ENCODE results near the gene ENKUR.
"Not testable (repeated sequence)": the region's sequence is repeated elsewhere in the genome, so short reads cannot be mapped to it uniquely, and the experiment has no call there.

Gene ENKUR

GRCh38 chr10:24973163-24973562 is 42.8 kb downstream of the ENKUR start:
- no peak for DNase-seq (ENCODE audit: low read depth)

GRCh38 chr10:24971374-24971773 is 44.6 kb downstream of the ENKUR start:
- DNase-seq (ENCODE audit: low read depth): no peak

GRCh38 chr10:24969841-24970281 is 46.1 kb downstream of the ENKUR start:
- DNase-seq (ENCODE audit: low read depth): no peak

GRCh38 chr10:24968951-24969350 is 47.0 kb downstream of the ENKUR start:
- DNase-seq (ENCODE audit: low read depth): not testable (repeated sequence)

GRCh38 chr10:24968349-24968748 is 47.6 kb downstream of the ENKUR start:
- no peak for DNase-seq (ENCODE audit: low read depth)

GRCh38 chr10:24966962-24967481 is 48.9 kb downstream of the ENKUR start:
- no peak for DNase-seq (ENCODE audit: low read depth)

- DNase-seq (ENCODE audit: low read depth): no peak
Measured at GRCh38 chr10:24965051-24965450, 50.9 kb downstream of the ENKUR start.

- no peak for DNase-seq (ENCODE audit: low read depth)
Measured at GRCh38 chr10:24963521-24964041, 52.4 kb downstream of the ENKUR start.

- no peak for DNase-seq (ENCODE audit: low read depth)
Measured at GRCh38 chr10:24962995-24963394, 53.0 kb downstream of the ENKUR start.

GRCh38 chr10:24961582-24961981 is 54.4 kb downstream of the ENKUR start:
- no peak for DNase-seq (ENCODE audit: low read depth)

- no peak for DNase-seq (ENCODE audit: low read depth)
Measured at GRCh38 chr10:24959382-24959730, 56.6 kb downstream of the ENKUR start.

GRCh38 chr10:24958721-24959381 is 57.1 kb downstream of the ENKUR start:
- DNase-seq (ENCODE audit: low read depth): no peak

- no peak for DNase-seq (ENCODE audit: low read depth)
Measured at GRCh38 chr10:24958091-24958720, 57.8 kb downstream of the ENKUR start.

GRCh38 chr10:24957624-24958051 is 58.3 kb downstream of the ENKUR start:
- not testable (repeated sequence) for DNase-seq (ENCODE audit: low read depth)

GRCh38 chr10:24953675-24954074 is 62.3 kb downstream of the ENKUR start:
- no peak for DNase-seq (ENCODE audit: low read depth)

GRCh38 chr10:24952707-24953645 is 63.0 kb downstream of the ENKUR start:
- peak; percentile 25 for DNase-seq (ENCODE audit: low read depth)

GRCh38 chr10:24952143-24952706 is 63.7 kb downstream of the ENKUR start, which contains the start of gene PRTFDC1:
TSS of gene PRTFDC1 (minus strand) at chr10:24952606. CDS start at chr10:24952575, 31 bp downstream.
- DNase-seq (ENCODE audit: low read depth): peak; percentile 1

GRCh38 chr10:24951201-24952142 is 64.5 kb downstream of the ENKUR start:
- no peak for DNase-seq (ENCODE audit: low read depth)

- DNase-seq (ENCODE audit: low read depth): no peak
Measured at GRCh38 chr10:24950439-24950838, 65.5 kb downstream of the ENKUR start.

- no peak for DNase-seq (ENCODE audit: low read depth)
Measured at GRCh38 chr10:24949616-24950015, 66.3 kb downstream of the ENKUR start.
